HK-2 (cell line): Measurements from ENCODE around the gene KRT7.
A peak's percentile ranks its signal among the peaks of the same experiment; 100 is the strongest.

Experiments
- DNase-seq: peaks from one replicate; pipeline ENCODE4 v3.0.0-alpha.2; 2018; ENCODE audit not compliant: unreplicated experiment

The KRT7 gene

GRCh38 chr12:52211716-52212585, 21.1 kb upstream of the KRT7 start:
- no peak for DNase-seq

- DNase-seq: no peak
Measured at GRCh38 chr12:52212701-52213563, 20.1 kb upstream of the KRT7 start.

GRCh38 chr12:52213564-52214420, 19.3 kb upstream of the KRT7 start:
- peak; percentile 91 for DNase-seq

- DNase-seq: no peak
Measured at GRCh38 chr12:52214421-52214802, 18.6 kb upstream of the KRT7 start.

- peak; percentile 76 for DNase-seq
Measured at GRCh38 chr12:52215587-52216031, 17.4 kb upstream of the KRT7 start.

GRCh38 chr12:52216100-52216499, 16.9 kb upstream of the KRT7 start:
- DNase-seq: no peak

GRCh38 chr12:52216807-52217206, 16.2 kb upstream of the KRT7 start:
- DNase-seq: no peak

- peak; percentile 48 for DNase-seq
Measured at GRCh38 chr12:52217223-52217622, 15.8 kb upstream of the KRT7 start.

GRCh38 chr12:52218001-52218400, 15.0 kb upstream of the KRT7 start:
- no peak for DNase-seq

GRCh38 chr12:52220477-52220876, 12.6 kb upstream of the KRT7 start:
- DNase-seq: no peak

GRCh38 chr12:52221070-52221781, 11.8 kb upstream of the KRT7 start:
- DNase-seq: no peak

GRCh38 chr12:52221912-52222457, 11.1 kb upstream of the KRT7 start:
- peak; percentile 65 for DNase-seq

GRCh38 chr12:52222692-52223091, 10.4 kb upstream of the KRT7 start:
- DNase-seq: no peak

GRCh38 chr12:52223406-52224039, 9.5 kb upstream of the KRT7 start:
- no peak for DNase-seq

- no peak for DNase-seq
Measured at GRCh38 chr12:52224151-52224550, 8.9 kb upstream of the KRT7 start.

- no peak for DNase-seq
Measured at GRCh38 chr12:52225752-52226151, 7.3 kb upstream of the KRT7 start.

- no peak for DNase-seq
Measured at GRCh38 chr12:52226446-52226845, 6.6 kb upstream of the KRT7 start.

- no peak for DNase-seq
Measured at GRCh38 chr12:52227606-52228166, 5.4 kb upstream of the KRT7 start.

- DNase-seq: no peak
Measured at GRCh38 chr12:52228366-52228765, 4.7 kb upstream of the KRT7 start.

GRCh38 chr12:52228931-52229330, 4.1 kb upstream of the KRT7 start:
- DNase-seq: no peak
